GM12801 (cell line): ENCODE results near the gene NME7.

Source experiments
- TF ChIP-seq, protein P1 (sequence below): IDR thresholded peaks from one replicate; pipeline ENCODE4 v1.5.1; 2011; ENCODE audit warnings: control low read depth; ENCODE audit not compliant: insufficient read length; ENCODE audit errors: extremely low read depth

Gene NME7

DNA sequence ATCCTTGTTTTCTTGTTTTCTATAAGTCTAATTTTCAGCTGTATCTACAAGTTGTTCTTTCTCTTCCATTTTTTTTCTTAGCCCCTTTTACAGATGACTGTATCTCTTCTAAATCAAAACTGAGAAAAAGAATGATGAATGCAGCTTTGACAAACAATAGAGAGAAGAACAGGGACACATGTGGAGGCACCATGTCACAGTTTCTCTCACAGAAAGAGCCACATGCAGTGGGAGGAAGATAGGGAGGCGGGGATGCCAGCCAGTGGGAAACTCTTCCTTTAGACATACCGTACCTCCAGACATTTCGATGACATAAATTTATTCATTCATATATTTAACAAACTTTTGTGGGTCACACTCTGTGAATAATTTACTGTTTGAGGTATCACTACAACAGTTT lies 45.5 kb downstream of the NME7 start:
- TF ChIP-seq, protein P1, sequence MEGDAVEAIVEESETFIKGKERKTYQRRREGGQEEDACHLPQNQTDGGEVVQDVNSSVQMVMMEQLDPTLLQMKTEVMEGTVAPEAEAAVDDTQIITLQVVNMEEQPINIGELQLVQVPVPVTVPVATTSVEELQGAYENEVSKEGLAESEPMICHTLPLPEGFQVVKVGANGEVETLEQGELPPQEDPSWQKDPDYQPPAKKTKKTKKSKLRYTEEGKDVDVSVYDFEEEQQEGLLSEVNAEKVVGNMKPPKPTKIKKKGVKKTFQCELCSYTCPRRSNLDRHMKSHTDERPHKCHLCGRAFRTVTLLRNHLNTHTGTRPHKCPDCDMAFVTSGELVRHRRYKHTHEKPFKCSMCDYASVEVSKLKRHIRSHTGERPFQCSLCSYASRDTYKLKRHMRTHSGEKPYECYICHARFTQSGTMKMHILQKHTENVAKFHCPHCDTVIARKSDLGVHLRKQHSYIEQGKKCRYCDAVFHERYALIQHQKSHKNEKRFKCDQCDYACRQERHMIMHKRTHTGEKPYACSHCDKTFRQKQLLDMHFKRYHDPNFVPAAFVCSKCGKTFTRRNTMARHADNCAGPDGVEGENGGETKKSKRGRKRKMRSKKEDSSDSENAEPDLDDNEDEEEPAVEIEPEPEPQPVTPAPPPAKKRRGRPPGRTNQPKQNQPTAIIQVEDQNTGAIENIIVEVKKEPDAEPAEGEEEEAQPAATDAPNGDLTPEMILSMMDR: no peak

DNA sequence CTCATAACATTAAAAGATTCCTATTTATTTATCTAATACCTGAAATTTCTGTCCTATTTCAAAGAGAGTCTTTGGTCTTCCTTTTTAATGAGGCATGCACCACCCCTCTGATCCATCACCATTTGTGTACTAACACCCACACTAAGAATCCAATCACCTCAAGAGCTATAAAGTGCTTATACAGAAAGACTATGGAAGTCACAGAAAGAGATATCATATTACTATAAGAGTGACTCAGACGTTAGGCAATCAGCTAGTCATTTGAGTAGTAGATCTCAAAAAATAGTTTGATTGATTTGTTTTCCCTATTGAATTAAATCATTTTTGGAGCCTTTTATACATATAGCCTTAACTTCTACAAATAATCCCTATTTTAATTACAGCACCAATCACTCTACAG lies 46.1 kb downstream of the NME7 start:
- TF ChIP-seq, protein P1: no peak

DNA sequence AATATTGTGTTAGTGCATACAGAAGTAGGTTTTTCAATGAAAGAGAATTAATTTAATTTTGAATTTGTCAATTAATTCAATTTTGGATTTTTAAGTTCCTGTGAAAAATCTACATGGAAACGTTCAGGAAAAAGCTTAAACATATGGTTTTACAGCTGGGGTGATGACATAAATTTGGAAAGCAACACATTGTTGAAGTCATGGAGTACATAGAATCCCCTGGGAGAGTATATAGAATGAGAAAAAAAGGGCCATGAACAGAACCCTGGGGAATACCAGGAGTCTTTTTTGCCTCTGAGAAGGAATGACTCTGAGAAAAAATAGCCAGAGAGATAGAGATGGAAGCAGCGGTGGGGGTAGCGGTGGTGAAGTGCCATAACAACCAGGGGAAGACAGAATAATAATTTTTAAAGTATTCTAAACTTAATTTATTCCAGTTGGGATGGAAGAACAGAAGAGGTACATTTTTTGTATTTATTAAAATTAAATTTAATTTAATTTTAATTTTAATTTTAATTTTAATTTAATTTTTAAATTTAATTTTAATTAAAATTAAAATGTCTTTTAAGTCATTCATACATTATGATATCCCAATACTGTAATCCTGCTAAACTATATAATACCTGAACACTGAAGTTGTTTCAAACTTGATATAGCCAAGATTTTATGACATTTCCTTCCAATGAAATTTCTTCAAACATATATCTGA lies 48.9 kb downstream of the NME7 start:
- TF ChIP-seq, protein P1: no peak

DNA sequence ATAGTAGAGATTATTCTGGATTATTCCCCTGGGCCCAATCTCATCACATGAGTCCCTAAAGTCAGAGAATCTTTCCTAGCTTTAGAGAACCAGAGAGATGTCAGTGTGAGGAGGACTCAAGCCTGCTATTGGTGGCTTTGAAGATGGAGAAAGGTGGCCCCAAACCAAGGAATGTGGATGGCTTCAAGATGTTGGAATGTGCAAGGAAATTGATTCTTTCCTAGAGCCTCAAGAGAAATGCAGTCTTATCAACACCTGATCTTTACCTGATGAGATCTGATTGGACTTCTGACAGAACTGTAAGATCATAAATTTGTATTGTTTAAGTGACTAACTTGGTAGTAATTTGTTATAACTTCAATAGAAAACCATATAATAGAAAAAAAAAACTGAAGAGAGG lies 51.0 kb downstream of the NME7 start:
- TF ChIP-seq, protein P1: no peak

DNA sequence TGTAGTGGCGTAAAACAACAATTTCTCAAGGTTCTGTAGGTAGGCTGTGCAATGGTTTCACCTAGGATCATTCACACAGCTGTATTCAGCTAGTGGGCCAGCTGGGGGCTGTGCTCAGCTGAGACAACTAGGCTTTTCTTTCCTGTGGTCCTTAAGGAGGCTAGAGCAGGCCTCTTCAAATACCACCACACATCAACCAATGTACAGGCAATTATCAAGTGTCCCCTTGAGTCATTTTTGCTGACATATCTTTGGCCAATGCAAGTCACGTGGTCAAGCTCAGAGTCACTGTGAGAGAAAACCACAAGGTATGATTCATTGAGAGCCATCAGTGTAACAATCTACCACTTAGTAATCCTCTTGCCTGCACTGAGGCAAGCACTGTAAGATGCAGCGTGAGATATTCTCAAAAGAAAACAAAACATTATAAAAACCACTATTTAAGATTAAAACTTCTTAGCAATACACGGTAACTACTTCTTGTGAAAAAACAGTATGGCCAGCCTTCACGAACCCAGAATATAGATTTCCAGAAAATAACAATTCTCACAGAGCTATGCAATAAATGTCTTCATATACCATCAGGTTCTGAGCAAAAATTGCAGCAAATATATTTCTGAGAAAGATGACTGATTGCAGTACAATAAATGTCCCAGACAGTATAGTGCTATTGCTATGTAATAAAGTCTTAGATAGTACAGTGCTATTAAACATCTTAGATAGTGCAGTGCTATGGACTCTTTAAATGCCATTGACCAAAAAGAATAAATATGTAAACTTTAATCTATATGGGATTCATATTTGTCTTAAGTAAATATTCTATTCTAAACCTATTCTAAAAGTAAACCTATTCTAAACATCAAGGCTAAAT lies 55.3 kb downstream of the NME7 start:
- TF ChIP-seq, protein P1: no peak

DNA sequence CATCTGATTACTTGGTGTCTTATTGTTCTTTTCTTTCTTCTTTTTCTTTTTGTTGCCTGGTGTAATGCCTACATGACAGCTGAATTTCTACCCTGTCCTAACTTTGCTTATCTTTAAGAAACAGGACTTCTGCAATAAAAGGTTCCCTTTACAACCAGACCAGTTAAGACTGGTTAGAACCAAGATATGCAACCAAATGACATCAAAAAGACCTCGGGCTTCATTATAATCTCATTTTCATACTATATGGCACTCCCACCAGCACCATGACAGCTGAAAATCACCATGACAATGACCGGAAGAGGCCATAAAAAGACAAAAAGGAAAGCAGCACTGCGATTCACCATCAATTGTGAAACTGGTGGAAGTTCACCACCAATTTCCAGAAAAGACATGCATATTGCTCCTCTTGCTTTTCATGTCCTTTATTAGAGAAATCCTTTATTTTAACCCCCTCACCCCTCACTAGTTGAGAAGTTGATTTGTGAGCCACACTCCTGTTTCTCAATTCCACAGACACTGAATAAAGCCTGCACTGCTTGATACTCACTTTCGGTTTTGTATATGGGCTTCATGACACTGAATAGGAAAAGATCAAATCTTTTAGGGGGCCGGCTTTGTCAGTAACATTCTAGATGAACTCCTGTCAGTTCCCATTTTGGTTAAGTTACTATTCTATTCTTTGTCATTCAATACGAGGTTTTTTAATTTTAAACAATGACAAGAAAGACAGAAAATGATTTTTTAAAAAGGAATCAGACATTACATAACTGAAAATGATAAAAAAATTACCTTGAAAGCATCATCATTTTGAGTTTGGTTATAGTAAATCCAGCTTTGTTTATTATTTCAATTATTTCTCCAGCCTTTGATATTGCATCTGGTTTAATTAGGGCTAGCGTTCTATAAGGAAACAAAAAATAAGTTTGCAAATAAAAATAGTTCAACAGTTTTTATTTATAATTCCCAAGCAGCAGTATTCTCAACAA lies 58.1 kb downstream of the NME7 start:
- TF ChIP-seq, protein P1: no peak
